Left forelimb (tissue), 1 donor: ENCODE measurements around the gene ARSI.

Experiments
- DNase-seq: peaks from one replicate; pipeline ENCODE4 v3.0.0-alpha.2; 2018; ENCODE audit warnings: low spot score

Gene ARSI

DNA sequence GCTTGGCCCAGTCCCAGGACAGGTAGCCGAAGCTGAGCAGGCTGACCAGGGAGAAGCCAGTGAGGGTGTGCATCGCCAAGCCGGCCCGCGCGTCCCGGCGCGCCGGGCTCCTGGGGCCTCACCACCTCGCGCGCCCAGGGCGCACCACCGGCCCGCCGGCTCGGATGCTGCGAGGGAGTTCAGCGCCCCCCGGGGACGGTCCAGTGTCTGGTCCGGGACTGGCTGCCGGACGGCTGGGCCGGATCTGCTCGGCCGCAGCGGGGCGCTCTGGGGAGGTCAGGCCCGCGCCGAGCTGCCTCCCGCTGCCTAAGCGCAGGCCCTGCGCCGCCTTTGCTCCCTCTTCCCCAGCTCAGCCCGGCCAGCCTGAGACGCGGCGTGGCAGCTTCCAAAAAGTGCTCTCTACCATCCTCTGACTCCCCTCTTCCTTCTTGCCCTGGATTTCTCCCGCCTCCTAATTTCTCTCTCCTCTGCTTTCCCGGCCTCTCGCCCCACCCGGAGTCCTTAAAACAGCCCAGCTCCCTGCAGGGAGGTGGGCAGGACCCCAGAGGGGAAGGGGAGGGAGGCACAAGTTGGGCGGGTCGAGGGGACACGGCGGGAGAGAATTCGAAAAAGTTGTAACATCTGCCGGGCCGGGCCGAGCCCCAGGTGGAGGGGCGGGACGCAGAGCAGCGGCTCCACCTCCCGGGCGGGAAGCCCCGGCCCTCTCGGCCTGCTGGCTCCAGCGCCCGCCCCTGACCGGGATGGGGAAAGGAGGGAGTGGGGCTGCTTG lies at the start of gene ARSI:
Gene ARSI (minus strand): TSS at position 605 of the 769 bp plus-strand sequence. CDS start 532 bp downstream, at position 73.
- DNase-seq, result peak; percentile 90

DNA sequence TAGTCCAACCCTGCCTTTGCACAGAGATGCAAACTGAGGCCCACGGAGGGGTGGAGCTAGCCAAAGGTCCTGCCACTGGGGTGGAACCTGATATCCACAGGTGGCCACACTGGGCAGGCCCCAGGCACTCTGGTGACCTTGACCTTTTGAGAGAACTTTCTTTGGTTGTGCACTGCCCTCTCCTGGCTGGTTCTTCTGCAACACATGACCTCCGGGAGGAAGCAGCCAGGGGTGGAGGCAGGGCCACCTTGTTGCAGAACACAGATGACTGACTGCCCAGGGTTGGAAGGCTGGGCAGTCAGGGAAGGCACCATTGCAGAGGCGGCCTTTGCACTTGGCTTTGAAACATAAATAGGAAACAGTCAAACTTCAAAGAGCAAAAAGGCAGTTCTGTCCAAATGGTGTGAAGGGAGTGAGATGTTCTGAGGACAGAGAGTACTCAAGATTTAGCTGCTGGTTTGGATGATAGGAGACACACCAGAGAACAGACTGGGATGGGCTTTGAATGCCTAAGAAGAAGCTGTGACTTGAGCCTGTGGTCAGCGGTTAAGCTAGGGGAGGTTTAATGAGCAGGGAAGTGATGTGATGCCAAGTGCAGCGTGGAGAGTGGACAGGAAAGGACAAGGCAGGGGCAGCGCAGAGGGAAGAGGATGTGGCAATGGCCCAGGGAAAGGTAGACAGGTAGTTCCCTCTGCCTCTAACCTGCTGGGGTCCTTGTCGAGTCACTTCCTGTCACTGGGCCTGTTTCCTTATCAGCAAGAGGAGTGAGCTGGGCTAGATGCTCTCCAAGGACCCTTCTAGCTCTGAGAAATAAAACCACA lies 48.0 kb upstream of the ARSI start:
- peak; percentile 70 for DNase-seq

DNA sequence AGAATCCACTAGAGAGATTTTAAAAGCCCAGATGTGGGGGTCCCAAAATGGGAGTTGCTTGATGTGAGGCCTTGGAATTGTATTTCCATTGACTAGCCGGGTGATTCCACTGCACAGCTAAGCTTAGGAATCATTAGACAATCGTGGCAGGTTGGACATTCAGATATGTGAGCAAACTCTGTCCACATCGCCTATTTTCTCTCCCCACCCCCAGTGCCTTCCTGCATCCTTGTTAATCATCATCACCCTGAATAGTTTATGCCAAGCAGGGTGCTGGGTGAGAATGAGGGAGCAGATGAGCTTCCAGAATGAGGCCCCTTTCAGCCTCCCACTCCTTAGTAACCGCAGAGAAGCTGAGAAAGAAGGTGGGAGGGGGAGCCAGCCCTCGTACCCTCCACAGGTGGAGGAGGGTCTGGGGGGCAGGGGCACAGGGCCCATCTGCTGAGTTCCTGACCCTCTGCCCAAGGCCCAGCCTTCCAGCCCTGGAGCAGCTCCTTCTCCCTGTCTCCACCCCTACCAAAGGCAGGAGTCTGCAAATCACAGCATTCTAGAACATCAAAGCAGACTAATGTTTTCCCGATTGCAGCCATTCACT lies 47.1 kb upstream of the ARSI start:
- no peak for DNase-seq

DNA sequence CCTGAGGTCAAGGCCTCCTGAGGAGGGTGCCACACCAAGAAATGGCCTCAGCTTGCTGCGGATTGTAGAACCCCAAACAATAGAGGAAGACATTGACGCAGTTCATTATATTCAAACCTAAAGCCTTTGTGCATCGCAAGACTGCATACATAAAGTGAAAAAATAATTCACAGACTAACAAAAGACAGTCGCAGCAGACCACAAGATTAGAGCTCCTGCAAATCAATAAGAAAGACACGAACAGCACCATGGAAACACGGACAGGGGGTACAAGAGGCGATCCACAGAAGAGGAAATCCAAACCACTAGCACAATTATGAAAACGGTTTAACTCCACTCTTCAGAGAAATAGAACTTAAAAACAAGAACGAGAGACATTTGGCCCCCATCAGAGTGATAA lies 44.7 kb upstream of the ARSI start:
- DNase-seq, result no peak

DNA sequence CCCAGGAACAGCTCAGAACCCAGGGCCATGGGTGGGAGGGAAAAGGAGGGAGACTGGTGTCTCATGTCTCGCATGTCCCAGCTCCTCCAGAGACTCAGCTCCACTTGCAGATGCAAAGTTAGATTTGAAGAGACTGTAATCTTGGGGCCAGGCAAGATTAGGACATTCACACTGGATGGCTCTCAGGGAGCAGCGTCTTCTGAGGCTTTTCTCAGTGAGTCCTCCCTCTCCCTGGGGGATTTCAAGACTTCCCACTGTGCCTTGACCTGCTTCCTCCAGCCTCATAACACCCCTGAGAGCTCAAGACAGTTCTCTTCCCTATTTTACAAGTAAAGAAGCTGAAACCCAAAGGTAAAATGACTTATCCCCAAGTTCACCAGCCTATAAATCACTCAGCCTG lies 44.3 kb upstream of the ARSI start:
- no peak for DNase-seq

DNA sequence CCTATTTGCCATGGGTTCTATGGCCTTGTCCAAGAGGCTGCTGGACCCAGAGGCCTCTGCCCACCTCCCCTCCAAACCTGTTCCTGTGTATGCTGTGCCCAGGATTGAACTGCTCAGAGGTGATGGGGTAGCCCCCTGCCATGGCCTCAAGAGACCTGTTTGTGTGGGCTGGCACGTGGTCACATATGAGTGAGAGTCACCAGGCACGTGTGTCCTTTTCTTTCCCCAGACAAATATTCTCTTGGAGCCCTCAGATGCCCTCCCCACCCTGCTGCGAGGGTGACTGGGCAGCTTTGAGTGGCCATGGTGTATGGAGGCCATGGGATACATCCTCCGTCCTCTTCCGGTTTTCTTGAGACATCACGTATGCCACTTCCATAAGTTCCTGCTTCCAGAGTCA lies 43.9 kb upstream of the ARSI start:
- no peak for DNase-seq

DNA sequence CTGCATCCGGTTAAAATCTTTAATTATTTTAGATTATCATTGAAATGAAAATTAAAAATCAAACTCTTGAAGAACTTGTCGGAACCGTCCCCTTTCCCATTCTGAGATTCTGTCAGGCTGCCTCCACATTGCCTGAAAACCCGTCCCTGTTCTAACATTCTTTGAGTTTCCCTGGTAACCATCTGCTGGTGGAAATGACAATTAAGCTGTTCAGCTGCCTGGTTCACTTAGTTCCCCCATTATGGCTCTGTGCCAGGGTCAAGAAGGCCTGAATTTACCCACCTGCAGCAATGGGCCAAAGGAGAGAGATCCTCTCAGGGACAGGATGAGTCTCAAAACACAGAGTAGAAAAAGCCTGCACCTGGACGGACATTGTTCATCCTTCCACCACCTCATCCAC lies 43.0 kb upstream of the ARSI start:
- DNase-seq, result no peak

DNA sequence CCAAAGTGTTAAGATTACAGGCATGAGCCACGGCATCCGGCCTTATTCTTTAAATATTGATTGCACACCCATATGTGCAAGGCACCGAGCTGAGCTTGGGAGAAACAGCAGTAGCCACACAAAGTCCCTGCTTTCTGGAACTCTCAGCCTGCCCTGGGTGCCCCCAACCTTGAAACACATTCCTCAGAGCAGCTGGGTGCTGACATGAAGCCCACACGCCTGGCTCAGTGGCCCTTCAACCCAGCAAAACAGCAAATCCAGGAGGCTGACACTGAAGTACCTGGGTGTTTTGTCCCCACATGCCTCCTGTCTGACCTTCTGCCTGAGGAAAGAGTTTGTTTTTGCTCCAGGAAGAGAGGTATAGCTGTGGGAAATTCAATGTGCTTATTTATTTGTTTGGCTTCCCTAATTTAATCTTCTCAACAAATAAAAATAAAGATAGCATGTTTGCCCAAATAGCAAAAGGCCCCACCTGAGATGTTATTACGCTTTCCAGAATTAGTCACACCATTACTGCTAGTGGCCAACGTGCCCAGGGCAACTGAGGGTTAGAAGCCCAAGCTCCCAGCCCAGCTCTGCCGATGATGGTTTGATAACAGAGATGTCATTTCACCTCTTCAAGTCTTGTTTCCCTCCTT lies 41.4 kb upstream of the ARSI start:
- no peak for DNase-seq

DNA sequence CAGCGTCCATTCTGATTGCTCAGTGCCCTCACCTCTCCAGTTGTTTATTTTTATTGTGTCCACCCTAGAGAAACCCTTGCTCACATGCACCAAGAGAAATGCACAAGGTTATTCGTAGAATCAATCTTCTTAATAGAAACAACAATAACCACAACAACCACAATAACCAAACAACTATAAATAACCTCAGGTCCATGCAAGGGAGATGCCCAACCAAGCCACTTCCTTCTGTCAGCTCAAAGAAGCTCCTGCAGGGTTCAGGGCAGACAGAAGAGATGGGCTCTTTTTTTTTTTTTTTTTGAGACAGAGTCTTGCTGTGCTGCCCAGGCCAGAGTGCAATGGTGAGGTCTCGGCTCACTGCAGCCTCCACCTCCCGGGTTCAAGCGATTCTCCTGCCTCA lies 39.9 kb upstream of the ARSI start:
- DNase-seq, result no peak

DNA sequence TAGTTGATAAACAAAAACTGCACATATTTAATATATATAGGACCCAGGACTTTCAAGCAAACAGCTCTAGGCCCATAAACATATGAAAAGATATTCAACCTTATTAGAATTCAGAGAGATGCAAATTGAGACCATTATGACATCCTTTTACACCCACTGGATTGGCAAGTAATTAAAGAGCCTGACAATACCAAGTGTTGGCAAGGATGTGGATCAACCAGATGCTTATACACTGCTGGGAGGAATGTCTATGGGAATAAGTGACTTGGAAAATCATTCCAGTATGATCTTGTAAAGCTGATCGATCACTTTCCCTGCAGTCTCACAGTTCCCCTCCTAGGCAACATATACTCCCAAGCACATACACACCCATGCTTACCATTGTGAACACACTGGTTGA lies 39.3 kb upstream of the ARSI start:
- DNase-seq, result no peak

DNA sequence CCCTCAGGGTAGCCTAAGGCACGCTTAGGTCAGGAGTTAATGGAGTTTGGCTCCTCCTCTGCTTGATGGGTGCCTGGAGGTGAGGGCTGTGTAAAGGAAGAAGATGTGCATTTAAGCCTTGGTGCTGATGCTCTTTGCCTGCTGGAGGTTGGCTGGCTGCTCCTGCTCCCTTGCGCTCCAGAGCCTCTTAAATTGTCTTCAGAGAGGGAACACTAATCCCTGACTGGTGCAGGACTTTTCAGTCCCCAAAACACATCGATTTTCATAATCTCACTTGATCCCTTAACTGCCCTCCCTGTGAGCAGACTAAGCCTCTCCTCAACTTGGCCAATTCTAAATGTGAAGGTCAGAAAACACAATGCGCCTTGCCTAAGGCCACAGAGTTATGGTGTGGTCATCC lies 38.6 kb upstream of the ARSI start:
- no peak for DNase-seq

DNA sequence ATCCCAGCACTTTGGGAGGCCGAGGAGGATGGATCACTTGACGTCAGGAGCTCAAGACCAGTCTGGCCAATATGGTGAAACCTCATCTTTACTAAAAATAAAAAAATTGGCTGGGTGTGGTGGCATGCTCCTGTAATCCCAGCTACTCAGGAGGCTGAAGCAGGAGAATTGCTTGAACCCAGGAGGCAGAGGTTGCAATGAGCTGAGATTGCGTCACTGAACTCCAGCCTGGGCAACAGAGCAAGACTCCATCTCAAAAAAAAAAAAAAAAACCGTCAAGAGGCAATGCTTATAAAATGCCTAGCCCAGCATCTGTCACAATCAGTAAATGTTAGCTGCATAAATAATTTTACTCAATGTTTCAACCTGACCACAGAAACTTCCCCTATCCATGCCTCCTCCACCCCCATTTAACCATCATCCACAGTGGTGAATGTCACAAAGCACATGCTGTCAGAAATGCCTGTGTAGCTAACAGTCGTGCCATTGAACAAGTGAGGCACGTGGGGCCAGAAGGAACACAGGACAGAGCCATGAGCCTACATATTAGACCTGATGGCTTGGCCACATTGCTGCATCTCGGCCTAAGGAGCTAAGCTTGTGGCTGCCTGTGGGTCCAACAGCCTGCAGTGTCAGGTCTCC lies 38.0 kb upstream of the ARSI start:
- no peak for DNase-seq

DNA sequence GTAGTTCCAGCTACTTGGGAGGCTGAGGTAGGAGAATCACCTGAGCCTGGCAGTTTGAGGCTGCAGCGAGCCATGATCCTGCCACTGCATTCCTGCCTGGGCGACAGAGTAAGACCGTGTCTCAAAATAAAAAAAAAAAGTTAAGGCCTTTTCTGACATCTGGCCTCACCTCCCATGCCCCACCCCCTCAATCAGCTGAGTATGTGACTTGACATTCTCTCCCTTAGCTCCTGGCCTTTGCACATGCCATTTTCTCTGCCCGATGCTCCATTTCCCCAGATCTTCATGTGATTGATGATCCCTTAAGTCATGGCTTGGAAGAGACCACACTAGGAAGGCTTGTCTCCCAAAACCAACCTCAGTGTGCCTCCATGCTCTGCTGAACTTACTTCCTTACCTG lies 37.1 kb upstream of the ARSI start:
- no peak for DNase-seq

DNA sequence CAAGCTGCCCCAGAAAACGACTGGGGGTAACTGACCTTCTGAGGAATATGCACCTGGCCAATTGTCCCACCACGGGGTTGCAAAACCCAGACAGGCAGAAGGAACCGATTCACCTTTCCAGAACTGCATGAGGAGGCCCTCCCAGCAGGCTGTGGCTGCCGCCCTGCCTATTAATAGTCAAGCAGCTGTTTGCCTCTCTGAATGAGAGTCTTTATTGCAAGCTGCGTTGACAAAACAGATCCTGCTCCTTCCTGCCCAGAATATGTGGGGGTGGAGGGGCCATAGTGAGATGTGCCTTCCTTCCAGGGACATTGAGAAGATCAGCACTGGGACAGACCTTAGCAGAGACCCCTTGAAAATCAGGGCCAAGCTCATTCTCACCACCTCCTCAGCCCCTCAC lies 36.5 kb upstream of the ARSI start:
- no peak for DNase-seq

DNA sequence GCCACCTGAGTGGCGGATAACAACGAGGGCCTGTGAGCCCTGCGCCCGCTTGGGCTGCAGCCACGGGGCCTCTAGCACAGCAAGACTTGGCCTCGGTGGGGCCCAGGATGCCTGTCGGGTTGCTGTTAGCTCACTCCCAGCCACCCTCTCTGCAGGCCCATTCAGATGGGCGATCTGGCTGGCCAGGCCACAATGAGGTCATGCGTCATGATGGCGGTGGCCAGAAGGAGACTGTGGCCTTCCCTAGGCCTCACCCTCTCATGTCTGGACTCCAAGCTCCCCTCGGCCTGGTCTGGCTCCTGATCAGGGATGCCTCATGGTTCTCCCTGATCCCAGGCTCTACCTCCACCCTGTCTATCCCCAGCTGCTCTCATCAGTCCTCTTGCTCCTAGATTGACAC lies 35.8 kb upstream of the ARSI start:
- no peak for DNase-seq

DNA sequence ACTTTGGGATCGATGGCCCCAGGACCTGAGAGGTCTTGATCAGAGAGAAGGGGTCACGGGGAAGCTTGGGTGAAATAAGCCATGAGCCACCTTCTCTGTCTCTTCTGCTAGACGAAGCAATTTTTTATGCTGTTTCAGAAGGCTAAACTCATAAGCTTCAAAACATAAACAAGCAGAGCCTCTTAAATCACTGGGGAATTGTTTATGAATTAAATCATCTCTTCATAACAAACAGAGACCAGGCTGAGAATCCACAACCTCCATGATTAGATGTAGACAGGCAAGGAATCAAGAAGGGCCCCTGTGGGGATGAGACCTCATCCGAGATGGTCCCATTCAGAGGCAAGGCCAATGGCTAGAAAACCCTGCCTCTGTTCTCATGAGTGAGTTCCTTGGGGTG lies 33.1 kb upstream of the ARSI start:
- no peak for DNase-seq

DNA sequence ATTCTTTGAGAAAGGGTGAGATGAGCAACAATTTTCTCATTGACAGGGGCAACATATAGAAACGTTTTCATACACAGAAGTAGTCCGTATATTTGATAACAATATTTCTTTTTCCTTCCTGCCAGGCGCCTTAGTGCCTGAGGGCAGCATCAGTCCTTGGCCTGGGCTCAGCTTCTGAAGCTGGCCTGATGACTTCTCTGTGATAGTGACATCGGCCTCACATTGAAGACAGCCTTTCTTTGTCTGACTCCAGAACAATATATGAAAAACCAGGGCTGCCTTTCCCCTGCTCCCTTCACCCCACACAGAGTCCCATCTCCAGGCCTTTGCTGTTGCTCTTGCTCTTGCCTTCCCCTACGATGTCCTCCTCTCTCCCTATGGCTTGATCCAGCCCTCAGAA lies 30.7 kb upstream of the ARSI start:
- DNase-seq, result no peak

DNA sequence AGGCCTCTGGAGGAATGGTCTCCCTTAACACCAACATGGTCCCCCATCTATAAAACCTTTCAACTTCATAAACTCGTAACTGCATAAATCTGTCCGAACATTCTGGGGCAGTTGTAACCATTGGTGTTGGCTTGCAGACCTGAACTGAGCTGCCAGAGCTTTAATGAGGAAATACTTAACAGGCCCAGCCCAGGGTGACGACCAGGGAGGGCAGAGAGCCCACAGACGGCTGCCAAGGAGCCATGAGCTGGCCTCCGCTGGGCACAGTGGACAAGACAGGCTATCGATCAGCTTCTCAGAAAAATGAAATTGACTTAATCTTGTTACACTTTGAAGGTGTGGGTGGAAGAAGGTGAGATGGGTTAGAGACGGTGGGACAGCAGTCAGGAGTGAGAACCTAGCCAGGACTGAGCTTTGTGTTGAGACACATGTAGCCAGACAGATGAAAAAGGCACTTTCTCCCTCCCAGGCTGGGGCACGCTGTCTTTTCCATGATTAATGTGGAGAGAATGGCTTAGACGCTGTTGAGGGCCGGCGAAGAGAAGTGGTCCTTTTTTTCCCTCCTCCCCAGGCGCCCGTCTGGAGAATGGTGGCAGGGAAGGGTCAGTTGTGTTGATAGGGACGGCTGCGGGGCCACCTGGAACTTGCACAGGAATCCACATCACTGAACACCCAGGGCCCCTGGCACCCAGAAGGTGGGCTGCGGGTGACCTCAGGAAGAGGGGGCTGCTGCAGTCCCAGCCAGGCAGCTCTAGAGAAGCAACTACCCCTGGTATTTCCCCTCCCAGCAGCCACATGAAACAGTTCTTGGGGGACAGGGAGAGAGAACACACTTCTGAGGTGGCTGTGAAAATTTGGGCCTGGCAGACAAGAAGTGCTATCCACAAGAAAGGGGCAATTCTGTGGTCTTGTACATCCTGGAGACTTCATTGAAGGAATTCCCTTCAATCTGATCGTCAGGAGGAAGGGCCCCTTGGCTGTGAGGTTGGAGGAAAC lies 27.5 kb upstream of the ARSI start:
- no peak for DNase-seq

DNA sequence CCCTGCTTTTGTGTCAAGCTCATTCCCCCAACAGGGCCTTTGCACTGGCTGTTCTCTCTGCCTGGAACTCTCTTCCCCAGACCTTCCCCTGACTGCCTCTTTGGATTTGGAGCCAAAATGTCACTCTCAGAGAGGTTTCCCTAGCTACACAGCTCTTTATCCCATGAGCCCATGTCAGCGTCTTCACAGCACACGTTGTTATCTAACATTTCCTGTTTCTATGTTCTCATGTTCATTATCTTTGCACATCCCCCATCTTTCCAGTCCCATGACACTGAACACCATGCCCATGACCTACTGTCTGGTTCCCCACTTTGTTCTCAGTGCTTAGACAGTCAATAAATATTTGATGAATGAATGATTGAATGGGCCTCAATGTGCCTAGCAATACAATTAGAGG lies 26.3 kb upstream of the ARSI start:
- no peak for DNase-seq

DNA sequence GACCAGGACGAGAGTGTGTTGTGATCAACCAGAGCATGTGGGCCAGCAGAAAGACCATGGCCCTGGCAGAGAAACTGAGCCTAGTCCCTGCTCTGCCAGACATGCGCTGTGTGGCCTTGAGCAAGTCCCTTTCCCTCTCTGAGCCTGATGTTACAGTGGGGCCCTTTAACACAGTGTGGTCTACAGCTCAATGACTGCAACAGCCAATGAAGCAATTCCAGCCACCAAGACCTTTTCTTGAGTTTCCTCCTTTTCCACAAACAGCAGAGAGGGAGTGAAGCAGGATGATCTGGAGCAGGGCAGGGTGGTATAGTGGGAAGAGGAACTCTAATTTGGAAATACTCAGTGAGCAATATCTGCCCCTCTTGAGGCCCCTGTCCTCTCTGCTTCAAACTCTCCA lies 25.8 kb upstream of the ARSI start:
- DNase-seq, result no peak

DNA sequence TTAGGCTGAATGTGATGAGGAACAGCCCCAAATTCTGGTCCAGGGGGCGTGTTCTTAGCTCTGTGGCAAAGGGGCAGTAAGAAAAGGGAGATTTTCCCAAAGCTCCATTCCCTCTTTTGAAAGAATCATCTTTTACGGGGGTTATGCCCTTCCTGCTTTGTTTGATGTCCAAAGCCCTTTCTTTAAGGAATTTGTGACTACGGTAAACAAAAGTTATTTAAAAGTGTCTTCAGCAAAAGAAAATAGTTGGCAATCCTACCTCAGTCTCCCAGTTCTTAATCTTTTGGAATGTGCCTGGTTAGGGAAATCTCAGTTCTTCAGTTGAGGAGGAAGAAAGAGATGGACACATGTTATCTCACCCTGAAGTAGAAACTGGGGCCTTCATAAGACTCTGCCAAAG lies 24.4 kb upstream of the ARSI start:
- no peak for DNase-seq
